Breast epithelium (tissue), 4 donors: ENCODE data around the gene ASNSD1. TPM values are rescaled to one million over a fixed set of nuclear protein-coding genes. Genes with fewer than 3 reads are reported as not detected.
"Not testable (repeated sequence)": the region's sequence is repeated elsewhere in the genome, so short reads cannot be mapped to it uniquely, and the experiment has no call there.

Source experiments
- DNase-seq, 2 donors: peaks; one replicate each; pipeline ENCODE4 v3.0.0-alpha.2; 2019; ENCODE audit warnings: low spot score in 2 of 2
- H3K27ac ChIP-seq, 2 donors: fragments of 200-600 bp; sonication (generic) in 1 of 2; one replicate each; pipeline ENCODE4 v1.5.1; 2016 to 2019; ENCODE audit warnings: mild to moderate bottlenecking in 1 of 2
- H3K27me3 ChIP-seq, 2 donors: fragments of 200-600 bp; sonication (generic) in 1 of 2; one replicate each; pipeline versions ENCODE4 v1.5.1 to v1.6.0; 2017 to 2019; ENCODE audit warnings: control low read depth in 1 of 2, mild to moderate bottlenecking in 1 of 2
- H3K36me3 ChIP-seq: fragments of 200-600 bp; one replicate; pipeline ENCODE4 v1.5.1; 2019
- H3K4me1 ChIP-seq, 2 donors: fragments of 200-600 bp; sonication (generic); one replicate each; pipeline ENCODE4 v1.5.1; 2016 to 2019; ENCODE audit warnings: control low read depth in 1 of 2
- H3K4me3 ChIP-seq, 3 donors: fragments of 200-600 bp; sonication (generic); 1 replicate in 2 of 3; 2 replicates in 1 of 3; pipeline ENCODE4 v1.5.1; 2016 to 2019; ENCODE audit warnings: mild to moderate bottlenecking in 3 of 3, moderate library complexity in 2 of 3
- H3K9me3 ChIP-seq, 2 donors: fragments of 200-600 bp; sonication (generic) in 1 of 2; one replicate each; pipeline ENCODE4 v1.5.1; 2016 to 2019; ENCODE audit warnings: control low read depth in 1 of 2
- CTCF ChIP-seq, 3 donors: fragments of 450-650 bp; IDR thresholded peaks; one replicate each; pipeline ENCODE4 v1.5.1; 2016 to 2017; ENCODE audit warnings: antibody characterized with exemption in 3 of 3, mild to moderate bottlenecking in 3 of 3, moderate library complexity in 3 of 3
- POLR2A ChIP-seq: fragments of 450-650 bp; IDR thresholded peaks from one replicate; pipeline ENCODE4 v1.6.1; 2016; ENCODE audit warnings: antibody characterized with exemption, mild to moderate bottlenecking, moderate library complexity
- POLR2AphosphoS5 ChIP-seq, 3 donors: sonication (generic); formaldehyde crosslinking; IDR thresholded peaks; one replicate each; pipeline ENCODE4 v1.6.1; 2017; ENCODE audit warnings: antibody characterized with exemption in 3 of 3
- intact Hi-C: fragments of 100-400 bp; cut with DNase I; formaldehyde crosslinking; loops from one replicate; pipeline ENCODE4 v1.15.1; 2023; ENCODE audit warnings: low total_unique reads
- total RNA-seq, 3 donors: library from RNA; depleted of rRNA; stranded (reverse); fragments of >200 nt; gene quantifications; one replicate each; pipeline ENCODE4 v1.1.0, GENCODE V29; 2016

ASNSD1 gene
- total RNA-seq, 3 donors from 2014 or later = 48.0 to 65.6 (median 54.7) TPM

DNA sequence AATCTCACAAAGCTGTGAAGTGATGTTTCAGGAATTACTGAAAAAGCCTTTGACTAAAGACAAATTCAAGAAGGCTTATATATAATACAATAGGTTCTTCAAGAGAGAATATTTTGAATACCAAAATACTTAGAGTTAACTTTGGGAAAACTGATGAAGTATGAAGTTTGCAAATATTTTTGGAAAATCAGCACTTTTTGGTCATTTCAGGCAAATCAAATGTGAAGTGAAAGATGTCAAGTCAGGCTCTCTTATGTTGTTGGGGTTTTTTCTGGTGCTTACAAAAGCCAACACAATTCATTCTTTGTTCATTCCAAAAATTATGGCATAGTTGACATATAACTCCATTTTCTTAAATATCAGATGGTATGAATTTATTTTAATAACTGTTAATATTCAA is 14.7 kb upstream of the ASNSD1 start:
- no peaks in the 10 kb centered on the region for H3K27me3 ChIP-seq
- TF ChIP-seq CTCF (IDR thresholded peaks at IDR 0.05) = no peak
- TF ChIP-seq POLR2A = no peak
- no peak for TF ChIP-seq POLR2AphosphoS5 (IDR thresholded peaks at IDR 0.05)
- no peak for DNase-seq
- H3K9me3 ChIP-seq = no peaks in the 10 kb centered on the region
- intact Hi-C loops = no loop called here
- H3K36me3 ChIP-seq = no peaks in the 10 kb centered on the region
- H3K4me3 ChIP-seq = no peak overlapping the region
- no peaks in the 10 kb centered on the region for H3K4me1 ChIP-seq
- no peak overlapping the region for H3K27ac ChIP-seq

DNA sequence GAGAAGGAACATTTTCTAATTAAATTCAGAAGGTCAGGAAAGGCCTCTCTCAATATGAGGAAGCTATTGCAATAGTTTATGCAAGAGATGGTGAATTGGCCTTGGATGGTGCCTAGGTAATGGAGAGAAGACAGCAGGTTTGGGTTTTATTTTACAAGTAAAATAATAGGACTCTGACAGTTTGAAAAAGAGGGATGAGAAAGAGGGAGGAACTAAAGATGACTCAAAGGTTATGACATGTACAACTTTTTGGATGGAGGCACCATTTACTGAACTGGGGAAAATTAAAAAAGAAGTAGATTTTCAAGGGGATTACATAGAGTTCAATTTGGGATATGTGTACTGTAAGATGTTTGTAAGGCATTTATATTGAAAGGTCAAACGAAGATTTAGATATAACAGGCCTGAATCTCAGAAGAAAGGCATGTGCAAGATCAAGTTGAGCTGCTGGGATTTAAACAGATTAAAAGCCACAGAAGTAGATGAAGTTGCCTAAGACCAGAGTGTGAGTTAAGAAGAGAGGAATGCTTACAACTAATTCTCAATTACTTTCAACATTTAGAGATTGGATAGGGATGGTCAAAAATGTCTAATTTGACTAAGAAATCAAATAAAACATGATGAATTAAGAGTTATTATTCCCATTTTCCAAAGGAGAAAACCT is 12.3 kb upstream of the ASNSD1 start:
- TF ChIP-seq CTCF (IDR thresholded peaks at IDR 0.05) (no peak), POLR2A (no peak), POLR2AphosphoS5 (IDR thresholded peaks at IDR 0.05) (no peak)
- intact Hi-C loops = no loop called here
- Histone ChIP-seq H3K9me3 (peaks cover 0 to 3% of the 10 kb centered on the region in 2 donors), H3K36me3 (no peaks in the 10 kb centered on the region), H3K27ac (no peak overlapping the region), H3K4me3 (no peak overlapping the region), H3K4me1 (no peaks in the 10 kb centered on the region), H3K27me3 (no peaks in the 10 kb centered on the region)
- no peak for DNase-seq

- Histone ChIP-seq H3K36me3 (no peaks in the 10 kb centered on the region), H3K4me1 (no peaks in the 10 kb centered on the region), H3K9me3 (peaks cover 0 to 3% of the 10 kb centered on the region in 2 donors), H3K4me3 (no peak overlapping the region), H3K27ac (no peak overlapping the region), H3K27me3 (no peaks in the 10 kb centered on the region)
- intact Hi-C loops = no loop called here
- no peak for TF ChIP-seq CTCF (IDR thresholded peaks at IDR 0.05)
- TF ChIP-seq POLR2A = no peak
- no peak for TF ChIP-seq POLR2AphosphoS5 (IDR thresholded peaks at IDR 0.05)
- no peak for DNase-seq
Observed at GRCh38 chr2:189651284-189651683, 10.0 kb upstream of the ASNSD1 start.

DNA sequence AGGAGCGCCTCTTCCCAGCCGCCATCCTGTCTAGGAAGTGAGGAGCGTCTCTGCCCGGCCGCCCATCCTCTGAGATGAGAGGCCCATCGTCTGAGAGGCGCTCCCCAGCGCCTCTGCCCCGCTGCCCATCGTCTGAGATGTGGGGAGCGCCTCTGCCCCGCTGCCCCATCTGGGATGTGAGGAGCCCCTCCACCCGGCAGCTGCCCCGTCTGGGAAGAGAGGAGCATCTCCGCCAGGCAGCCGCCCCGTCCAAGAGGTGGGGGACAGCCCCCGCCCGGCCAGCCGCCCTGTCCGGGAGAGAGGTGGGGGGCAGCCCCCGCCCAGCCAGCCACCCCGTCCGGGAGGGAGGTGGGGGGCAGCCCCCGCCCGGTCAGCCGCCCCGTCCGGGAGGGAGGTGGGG is 7.8 kb upstream of the ASNSD1 start:
- H3K9me3 ChIP-seq, intact Hi-C loops, DNase-seq, H3K4me1 ChIP-seq, H3K27me3 ChIP-seq, H3K36me3 ChIP-seq, H3K4me3 ChIP-seq, H3K27ac ChIP-seq: not testable (repeated sequence)

DNA sequence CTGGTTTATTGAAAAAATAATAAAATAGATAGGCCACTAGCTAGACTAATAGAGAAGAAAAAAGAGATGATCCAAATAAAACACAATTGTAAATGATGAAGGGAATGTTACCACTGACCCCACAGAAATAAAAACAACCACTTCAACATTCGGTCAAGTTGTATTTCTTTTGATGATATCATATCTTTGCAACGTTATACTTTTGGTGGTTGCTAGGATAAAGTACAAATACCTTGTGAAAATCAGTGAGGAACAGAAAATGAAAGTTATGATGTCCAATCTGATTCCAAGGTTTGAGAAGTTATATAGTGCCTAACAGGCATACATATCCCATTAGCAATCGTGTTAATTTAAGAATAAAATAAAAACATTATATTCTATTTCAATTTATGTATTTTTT is 6.6 kb upstream of the ASNSD1 start:
- H3K27ac ChIP-seq = no peak overlapping the region
- H3K4me3 ChIP-seq = no peak overlapping the region
- H3K27me3 ChIP-seq = no peaks in the 10 kb centered on the region
- H3K9me3 ChIP-seq = peaks cover 0 to 3% of the 10 kb centered on the region in 2 donors
- intact Hi-C loops = no loop called here
- no peak for DNase-seq
- H3K36me3 ChIP-seq = no peaks in the 10 kb centered on the region
- TF ChIP-seq POLR2A = no peak
- TF ChIP-seq CTCF (IDR thresholded peaks at IDR 0.05) = no peak
- no peak for TF ChIP-seq POLR2AphosphoS5 (IDR thresholded peaks at IDR 0.05)
- H3K4me1 ChIP-seq = no peaks in the 10 kb centered on the region

- TF ChIP-seq POLR2AphosphoS5 (IDR thresholded peaks at IDR 0.05) (no peak), POLR2A (no peak), CTCF (IDR thresholded peaks at IDR 0.05) (no peak)
- Histone ChIP-seq H3K4me1 (no peaks in the 10 kb centered on the region), H3K9me3 (peaks cover 0 to 3% of the 10 kb centered on the region in 2 donors), H3K4me3 (no peak overlapping the region), H3K36me3 (no peaks in the 10 kb centered on the region), H3K27ac (no peak overlapping the region), H3K27me3 (no peaks in the 10 kb centered on the region)
- no peak for DNase-seq
- intact Hi-C loops = no loop called here
Observed at GRCh38 chr2:189657867-189658266, 3.4 kb upstream of the ASNSD1 start.
